Naive B cell (primary cell): Measurements from ENCODE around the gene PPP2R2C. TPM values are rescaled to one million over a fixed set of nuclear protein-coding genes. Genes with fewer than 3 reads are reported as not detected.
A peak's percentile ranks its signal among the peaks of the same experiment; 100 is the strongest.

Experiments used
- ATAC-seq, 2 donors: fragments of 150-1000 bp; cut with Tn5 transposase; 2 replicates each; pipeline ENCODE4 v1.10.0; 2021; ENCODE audit warnings: low read depth in 2 of 2, mild to moderate bottlenecking in 2 of 2, moderate library complexity in 2 of 2
- DNase-seq: peaks from one replicate; pipeline ENCODE4 v3.0.0; 2022
- H3K27ac Mint-ChIP-seq, 6 donors: one replicate each; pipeline ENCODE4 v1.8.0; 2020 to 2022; ENCODE audit warnings: mild to moderate bottlenecking in 6 of 6, mixed read lengths in 6 of 6, moderate library complexity in 5 of 6, inconsistent platforms in 2 of 6
- H3K27me3 Mint-ChIP-seq, 3 donors: one replicate each; pipeline ENCODE4 v1.8.0; 2021 to 2022; ENCODE audit warnings: mixed read lengths in 3 of 3, mild to moderate bottlenecking in 1 of 3
- H3K36me3 Mint-ChIP-seq, 2 donors: one replicate each; pipeline ENCODE4 v1.8.0; 2020 to 2022; ENCODE audit warnings: mixed read lengths in 2 of 2, inconsistent platforms in 1 of 2, mild to moderate bottlenecking in 1 of 2
- H3K4me1 Mint-ChIP-seq, 3 donors: one replicate each; pipeline ENCODE4 v1.8.0; 2020 to 2022; ENCODE audit warnings: mixed read lengths in 3 of 3, inconsistent platforms in 1 of 3, mild to moderate bottlenecking in 1 of 3, moderate library complexity in 1 of 3
- H3K4me3 Mint-ChIP-seq, 8 donors: one replicate each; pipeline ENCODE4 v1.8.0; 2020 to 2022; ENCODE audit warnings: mild to moderate bottlenecking in 8 of 8, mixed read lengths in 8 of 8, moderate library complexity in 8 of 8, inconsistent platforms in 2 of 8
- H3K9me3 Mint-ChIP-seq, 7 donors: one replicate each; pipeline ENCODE4 v1.8.0; 2020 to 2022; ENCODE audit warnings: mixed read lengths in 7 of 7, mild to moderate bottlenecking in 5 of 7, inconsistent platforms in 2 of 7, moderate library complexity in 1 of 7
- polyA plus RNA-seq, 6 donors: library from polyadenylated mRNA; unstranded; fragments of 300-500 nt; fragmentation: Illumina TruSeq; gene quantifications; one replicate each; pipeline ENCODE4 v1.2.3, GENCODE V29; 2021; ENCODE audit warnings: low read depth in 6 of 6

Gene PPP2R2C
- polyA plus RNA-seq, 6 donors from 2014 or later = not detected

DNA sequence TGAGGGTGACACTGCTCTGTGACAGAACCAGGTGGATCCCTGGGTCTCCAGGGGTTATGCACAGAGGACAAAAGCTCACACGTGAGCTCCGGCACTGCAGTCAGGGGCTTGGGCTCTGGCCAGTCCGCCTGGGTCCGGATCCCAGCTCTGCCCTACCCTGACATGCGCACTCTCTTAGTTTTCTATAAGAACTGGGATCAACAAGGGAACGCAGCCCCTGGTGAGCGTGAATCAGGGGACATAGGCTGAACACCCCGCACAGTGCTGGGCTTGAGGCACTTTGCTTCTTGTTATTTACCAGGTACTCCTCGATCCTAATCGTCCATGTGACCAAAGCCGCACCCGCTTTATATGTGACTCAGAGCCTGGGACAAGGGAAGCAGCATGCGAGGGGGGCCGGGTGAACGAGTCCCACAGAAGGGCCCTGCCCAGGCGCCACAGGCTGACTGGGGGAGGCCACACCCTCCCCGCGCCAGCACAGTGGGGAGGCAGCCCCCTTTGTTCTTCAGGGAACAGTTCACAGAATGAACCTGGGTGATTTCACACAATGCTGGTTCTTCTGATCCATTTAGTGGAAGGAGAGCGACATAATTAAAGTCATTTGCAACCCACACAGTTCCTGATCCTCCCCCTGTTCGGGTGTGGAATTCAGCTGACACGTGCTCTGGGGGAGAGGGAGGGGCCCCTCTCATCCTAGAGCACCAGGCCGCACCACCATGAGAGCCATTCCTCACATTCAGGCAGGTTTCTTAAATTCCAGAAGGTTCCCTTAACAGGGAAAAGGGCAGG, 147.2 kb downstream of the PPP2R2C start:
- ATAC-seq (no peak), DNase-seq (no peak)
- H3K9me3 Mint-ChIP-seq = peaks cover 0 to 12% (median 1%) of the 10 kb centered on the region in 7 donors
- H3K36me3 Mint-ChIP-seq = no peaks in the 10 kb centered on the region
- no peak overlapping the region for H3K27ac Mint-ChIP-seq
- H3K4me1 Mint-ChIP-seq = peaks cover 0 to 6% (median 3%) of the 10 kb centered on the region in 3 donors
- peaks cover 42 to 78% (median 47%) of the 10 kb centered on the region in 3 donors for H3K27me3 Mint-ChIP-seq
- no peak overlapping the region for H3K4me3 Mint-ChIP-seq

DNA sequence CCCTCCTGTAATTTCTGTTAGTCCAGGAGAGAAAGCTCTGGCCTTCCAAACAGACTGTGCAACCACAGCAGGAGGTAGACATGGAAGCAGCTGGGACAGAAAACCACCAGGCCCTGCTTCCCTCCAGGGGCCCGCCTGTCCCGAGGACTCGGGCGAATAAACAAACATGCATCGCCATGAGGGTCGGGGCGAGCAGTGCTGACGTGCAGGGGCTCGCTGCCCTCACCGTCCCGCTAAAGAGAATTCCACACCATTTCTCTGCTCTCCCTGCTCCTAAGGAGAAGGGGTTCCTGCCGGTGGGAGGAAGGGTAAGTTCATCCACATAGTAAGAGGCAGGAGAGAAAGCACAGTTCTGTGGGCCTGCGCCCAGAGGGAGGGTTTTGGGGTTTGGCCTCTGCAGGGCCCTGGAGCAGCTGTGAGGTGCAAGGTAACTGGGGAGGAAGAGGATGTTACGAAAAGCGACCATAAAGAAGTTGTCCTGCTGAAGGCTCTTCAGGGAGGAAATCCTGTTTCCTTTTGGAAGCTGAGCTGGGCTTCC, 147.9 kb downstream of the PPP2R2C start:
- Mint-ChIP-seq H3K36me3 (no peaks in the 10 kb centered on the region), H3K9me3 (peaks cover 0 to 13% (median 4%) of the 10 kb centered on the region in 7 donors), H3K4me3 (no peak overlapping the region), H3K27ac (peak overlapping the region in 1 of 6 donors; percentile 24), H3K27me3 (peaks cover 41 to 85% (median 47%) of the 10 kb centered on the region in 3 donors), H3K4me1 (peaks cover 0 to 6% (median 3%) of the 10 kb centered on the region in 3 donors)
- DNase-seq (no peak), ATAC-seq (no peak)

DNA sequence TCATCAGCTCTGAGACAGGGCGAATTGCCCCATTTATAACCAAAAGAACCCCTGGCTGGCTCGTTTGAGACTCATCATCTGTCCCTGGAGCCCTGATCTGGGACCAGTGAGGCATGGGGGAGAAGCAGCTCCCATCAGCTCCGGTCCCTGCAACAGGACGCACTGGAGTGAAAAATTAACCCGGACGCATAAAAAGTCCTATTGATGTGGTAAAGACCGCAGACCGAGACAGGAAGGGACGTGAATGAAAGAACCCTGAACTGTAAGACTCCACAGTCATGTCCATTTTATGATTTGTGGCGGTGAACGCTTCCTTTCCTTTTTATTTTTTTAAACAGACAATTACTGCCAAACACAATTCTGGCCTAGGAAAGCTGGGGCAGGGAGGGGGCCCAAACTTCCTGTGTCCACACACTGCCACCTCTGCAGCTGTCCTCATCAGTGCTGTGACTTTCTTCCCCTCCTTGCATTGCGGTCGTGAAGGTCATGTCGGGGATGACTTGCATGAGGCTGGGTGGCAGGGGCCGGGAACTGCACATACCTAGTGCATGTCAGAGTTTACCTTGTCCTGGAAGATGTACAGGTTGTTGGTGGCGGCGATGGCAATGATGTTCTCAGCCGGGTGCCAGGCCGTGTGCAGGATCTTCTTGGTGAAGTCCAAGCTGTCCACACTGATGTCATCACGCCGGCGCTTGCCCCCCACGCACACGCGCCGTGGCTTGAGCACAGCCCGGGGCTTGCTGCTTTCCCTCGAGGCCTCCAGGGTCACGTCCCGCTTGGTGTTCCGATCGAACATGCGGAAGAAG, 149.4 kb downstream of the PPP2R2C start:
- Mint-ChIP-seq H3K27me3 (peaks cover 49 to 91% (median 53%) of the 10 kb centered on the region in 3 donors), H3K27ac (no peak overlapping the region), H3K36me3 (no peaks in the 10 kb centered on the region), H3K9me3 (peaks cover 0 to 13% (median 4%) of the 10 kb centered on the region in 7 donors), H3K4me1 (peaks cover 0 to 6% (median 3%) of the 10 kb centered on the region in 3 donors), H3K4me3 (peak overlapping the region in 1 of 8 donors; percentile 15)
- DNase-seq (no peak), ATAC-seq (no peak)

DNA sequence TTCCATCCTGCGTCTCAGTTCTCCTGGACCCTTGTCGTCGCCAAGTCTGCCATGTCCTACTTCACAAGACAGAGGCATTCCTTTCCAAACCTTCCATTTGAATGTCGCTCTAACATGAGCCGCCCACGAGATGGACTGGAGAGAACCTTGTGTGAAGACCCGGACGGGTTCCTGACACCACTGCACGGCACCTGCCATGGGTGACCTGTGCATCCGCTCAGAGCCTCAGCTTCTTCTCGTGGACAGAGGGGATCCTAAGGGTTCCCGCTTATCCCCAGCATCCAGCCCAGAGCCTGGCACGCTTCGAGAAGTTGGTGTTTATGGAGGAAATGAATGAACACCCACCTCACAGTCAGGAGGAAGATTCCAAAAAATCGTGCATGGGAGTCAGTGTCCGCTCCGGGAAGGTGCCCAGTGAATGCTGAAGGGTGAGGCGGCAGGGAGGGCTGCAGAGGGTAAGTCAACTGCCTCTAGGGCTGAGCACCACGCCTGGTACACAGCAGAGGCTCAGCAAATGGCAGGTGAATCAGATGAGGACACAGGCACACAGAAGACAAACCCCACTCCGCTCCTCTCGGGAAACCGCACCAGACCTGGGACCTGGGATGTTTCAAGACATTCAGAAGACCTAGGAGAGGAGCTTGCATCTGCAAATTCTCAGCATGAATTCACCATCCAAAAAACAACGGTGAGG, 150.2 kb downstream of the PPP2R2C start:
- H3K27me3 Mint-ChIP-seq = peaks cover 51 to 93% (median 55%) of the 10 kb centered on the region in 3 donors
- H3K27ac Mint-ChIP-seq = no peak overlapping the region

DNA sequence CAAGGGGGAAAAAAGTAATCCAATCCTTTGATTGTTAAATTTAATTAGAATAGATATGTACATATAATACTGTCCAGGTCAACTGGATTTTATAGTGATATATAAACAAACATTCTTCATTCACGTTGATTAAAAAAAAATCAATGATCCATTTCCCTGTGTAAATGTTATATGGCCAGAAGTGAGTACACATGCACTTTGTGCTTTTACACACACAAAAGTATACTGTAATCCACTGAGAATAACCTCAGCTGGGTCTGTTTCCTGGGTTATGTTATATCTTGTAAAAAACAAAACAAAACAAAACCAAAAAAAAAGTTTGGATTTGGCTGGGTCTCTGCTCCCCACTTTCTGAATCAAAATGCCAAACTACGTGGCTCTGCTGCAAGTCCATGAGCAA, 151.1 kb downstream of the PPP2R2C start:
- H3K9me3 Mint-ChIP-seq = peaks cover 0 to 13% (median 4%) of the 10 kb centered on the region in 7 donors
- no peaks in the 10 kb centered on the region for H3K36me3 Mint-ChIP-seq
- H3K27me3 Mint-ChIP-seq = peaks cover 51 to 93% (median 60%) of the 10 kb centered on the region in 3 donors
- H3K4me3 Mint-ChIP-seq = no peak overlapping the region
- no peak overlapping the region for H3K27ac Mint-ChIP-seq
- DNase-seq = no peak
- ATAC-seq = no peak
- H3K4me1 Mint-ChIP-seq = peaks cover 0 to 6% (median 3%) of the 10 kb centered on the region in 3 donors

More for the DNA sequence above, 150.2 kb downstream of the PPP2R2C start:
- ATAC-seq = no peak
- Mint-ChIP-seq H3K4me3 (no peak overlapping the region), H3K9me3 (peaks cover 0 to 13% (median 4%) of the 10 kb centered on the region in 7 donors), H3K36me3 (no peaks in the 10 kb centered on the region), H3K4me1 (peaks cover 0 to 6% (median 3%) of the 10 kb centered on the region in 3 donors)
- no peak for DNase-seq

DNA sequence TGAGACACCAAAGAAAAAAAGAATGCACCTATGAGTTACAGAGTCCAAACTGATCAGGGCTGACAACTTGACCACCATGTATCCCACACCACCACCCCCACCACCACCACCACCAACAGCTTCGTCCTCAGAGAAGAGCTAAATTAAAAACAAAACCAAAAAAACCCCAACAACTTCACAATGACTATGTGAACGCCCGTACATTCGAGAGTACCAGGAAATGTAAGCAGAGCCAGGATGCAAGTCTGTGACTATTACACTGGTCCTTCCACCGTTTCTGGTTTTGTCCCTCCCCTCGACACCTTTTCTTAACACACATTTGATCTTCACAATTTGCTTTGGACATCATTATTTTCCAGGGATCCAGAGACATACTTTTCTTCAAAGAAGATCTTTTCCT, 151.8 kb downstream of the PPP2R2C start:
- Mint-ChIP-seq H3K27me3 (peaks cover 47 to 89% (median 57%) of the 10 kb centered on the region in 3 donors), H3K9me3 (peaks cover 0 to 9% (median 4%) of the 10 kb centered on the region in 7 donors), H3K4me1 (peaks cover 0 to 6% (median 3%) of the 10 kb centered on the region in 3 donors), H3K27ac (no peak overlapping the region), H3K36me3 (no peaks in the 10 kb centered on the region), H3K4me3 (no peak overlapping the region)
- no peak for ATAC-seq
- DNase-seq = no peak

DNA sequence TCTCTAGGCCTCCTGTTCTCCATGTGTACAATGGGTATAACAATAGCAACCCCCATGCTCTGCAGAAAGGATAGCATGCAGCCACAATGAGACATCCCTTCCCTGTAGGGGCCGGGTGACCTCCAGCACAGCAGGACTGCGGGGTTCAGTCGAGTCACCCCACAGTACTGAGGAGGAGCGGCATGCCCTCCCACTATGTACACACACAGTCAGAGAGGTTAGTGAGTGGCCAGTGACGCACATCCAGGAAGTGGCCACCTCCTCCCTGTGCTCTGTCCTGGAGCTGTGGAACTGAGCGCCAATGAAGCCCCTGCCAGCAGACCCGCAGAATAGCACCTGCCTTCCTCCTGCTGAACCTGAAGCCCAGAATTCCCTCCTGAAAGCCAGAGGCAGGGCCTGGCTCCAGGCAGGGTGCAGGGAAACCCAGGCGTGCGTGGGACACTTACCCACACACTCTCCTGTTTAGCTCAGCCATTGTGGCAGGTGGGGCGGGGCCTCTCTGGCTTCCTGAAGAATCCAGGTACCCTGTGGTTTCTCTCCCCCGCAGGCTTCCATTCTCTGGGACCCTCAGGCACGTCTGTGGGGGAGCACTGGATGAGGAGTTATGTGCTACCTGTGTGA, 152.8 kb downstream of the PPP2R2C start:
- DNase-seq = no peak
- Mint-ChIP-seq H3K4me1 (peaks cover 0 to 5% (median 2%) of the 10 kb centered on the region in 3 donors), H3K4me3 (no peak overlapping the region), H3K9me3 (peaks cover 0 to 9% (median 4%) of the 10 kb centered on the region in 7 donors), H3K27me3 (peaks cover 50 to 81% (median 51%) of the 10 kb centered on the region in 3 donors), H3K36me3 (no peaks in the 10 kb centered on the region), H3K27ac (no peak overlapping the region)
- ATAC-seq = no peak

DNA sequence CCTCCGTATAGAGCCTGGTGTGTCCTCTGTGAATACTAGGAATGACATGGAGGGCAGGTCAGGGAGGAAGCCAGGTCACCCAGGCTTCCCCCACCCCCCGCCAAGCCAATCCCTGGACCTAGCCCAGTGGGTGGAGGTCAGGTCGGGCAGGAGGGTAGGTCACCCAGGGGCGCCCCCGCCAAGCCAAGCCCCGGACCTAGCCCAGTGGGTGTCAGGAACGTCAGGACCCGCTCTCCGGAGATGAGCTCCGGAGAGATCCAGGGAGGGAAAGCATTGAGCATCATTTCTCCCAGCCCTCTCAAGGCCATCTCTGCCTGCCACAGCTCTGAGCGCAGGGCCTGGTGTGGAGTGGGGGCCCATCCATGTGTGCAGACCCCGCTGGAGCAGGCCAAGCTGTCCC, 154.2 kb downstream of the PPP2R2C start:
- H3K27ac Mint-ChIP-seq = no peak overlapping the region
- ATAC-seq (no peak), DNase-seq (no peak)
- no peaks in the 10 kb centered on the region for H3K4me1 Mint-ChIP-seq
- no peak overlapping the region for H3K4me3 Mint-ChIP-seq
- H3K9me3 Mint-ChIP-seq = peaks cover 0 to 9% (median 4%) of the 10 kb centered on the region in 7 donors
- H3K27me3 Mint-ChIP-seq = peaks cover 51 to 68% (median 57%) of the 10 kb centered on the region in 3 donors
- H3K36me3 Mint-ChIP-seq = no peaks in the 10 kb centered on the region

DNA sequence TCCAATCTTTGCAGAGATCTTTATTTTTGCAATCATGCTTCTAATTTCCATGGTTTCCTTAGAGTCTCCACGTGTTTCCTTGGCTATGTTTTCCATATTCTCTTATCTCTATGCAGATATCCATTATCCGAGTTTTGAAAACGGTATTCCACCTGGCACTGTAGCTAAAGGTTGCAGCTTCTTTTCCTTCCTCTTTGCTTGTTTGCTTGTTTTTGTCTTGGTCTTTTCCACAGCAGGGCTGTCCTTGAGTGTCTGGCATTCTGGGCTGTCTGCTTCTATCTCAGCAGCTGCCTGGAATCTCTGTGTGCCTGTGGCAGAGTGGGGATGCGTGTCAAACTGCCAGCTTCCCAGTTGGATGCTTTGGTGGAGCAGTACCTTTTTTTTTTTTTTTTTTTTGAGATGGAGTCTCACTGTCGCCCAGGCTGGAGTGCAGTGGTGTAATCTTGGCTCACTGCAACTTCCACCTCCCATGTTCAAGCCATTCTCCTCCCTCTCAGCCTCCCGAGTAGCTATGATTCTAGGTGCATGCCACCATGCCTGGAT, 155.9 kb downstream of the PPP2R2C start:
- DNase-seq (no peak), ATAC-seq (no peak)
- H3K4me3 Mint-ChIP-seq = no peak overlapping the region
- H3K27me3 Mint-ChIP-seq = peaks cover 54 to 67% (median 60%) of the 10 kb centered on the region in 3 donors
- H3K9me3 Mint-ChIP-seq = peaks cover 0 to 8% (median 4%) of the 10 kb centered on the region in 7 donors
- H3K36me3 Mint-ChIP-seq = no peaks in the 10 kb centered on the region
- H3K27ac Mint-ChIP-seq = no peak overlapping the region
- no peaks in the 10 kb centered on the region for H3K4me1 Mint-ChIP-seq

DNA sequence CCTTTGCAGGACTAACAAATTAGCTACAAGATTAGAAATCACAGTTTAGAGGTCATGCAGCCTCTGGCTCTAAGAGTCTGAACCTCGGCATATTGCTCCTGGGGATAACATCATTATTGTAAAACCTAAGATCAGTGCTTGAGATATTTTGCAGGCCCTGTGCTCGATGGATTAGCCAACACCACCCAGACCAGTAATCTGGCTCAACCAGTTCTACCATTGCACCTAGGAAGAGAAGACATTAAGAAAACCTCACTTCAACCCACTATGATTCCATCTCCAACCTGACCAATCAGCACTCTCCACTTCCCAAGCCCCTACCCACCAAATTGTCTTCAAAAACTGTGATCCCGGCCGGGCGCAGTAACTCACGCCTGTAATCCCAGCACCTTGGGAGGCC, 159.2 kb downstream of the PPP2R2C start:
- no peak for ATAC-seq
- peaks cover 0 to 7% (median 4%) of the 10 kb centered on the region in 7 donors for H3K9me3 Mint-ChIP-seq
- H3K4me1 Mint-ChIP-seq = peaks cover 4 to 11% (median 7%) of the 10 kb centered on the region in 3 donors
- no peak overlapping the region for H3K27ac Mint-ChIP-seq
- H3K4me3 Mint-ChIP-seq = peak overlapping the region in 1 of 8 donors; percentile 18
- no peaks in the 10 kb centered on the region for H3K36me3 Mint-ChIP-seq
- H3K27me3 Mint-ChIP-seq = peaks cover 58 to 73% (median 58%) of the 10 kb centered on the region in 3 donors
- no peak for DNase-seq

DNA sequence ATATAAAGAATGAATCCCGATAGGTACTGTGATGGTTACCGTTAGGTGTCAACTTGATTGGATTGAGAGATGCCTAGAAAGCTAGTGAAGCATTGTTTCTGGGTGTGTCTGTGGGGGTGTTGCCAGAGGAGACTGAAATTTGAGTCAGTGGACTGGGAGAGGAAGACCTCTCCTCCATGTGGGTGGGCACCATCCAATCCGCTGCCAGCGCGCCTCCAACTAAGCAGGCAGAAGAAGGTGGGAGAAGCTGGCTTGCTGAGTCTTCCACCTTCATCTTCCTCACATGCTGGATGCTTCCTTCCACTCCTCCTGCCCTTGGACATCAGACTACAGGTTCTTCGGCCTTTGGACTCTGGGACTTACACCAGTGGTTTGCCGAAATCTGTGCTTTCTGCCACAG, 162.6 kb downstream of the PPP2R2C start:
- Mint-ChIP-seq H3K27ac (peak overlapping the region in 1 of 6 donors; percentile 26), H3K9me3 (peaks cover 0 to 10% (median 4%) of the 10 kb centered on the region in 7 donors), H3K4me3 (peak overlapping the region in 6 of 8 donors; percentile 22 to 82 (median 64)), H3K27me3 (peaks cover 52 to 76% (median 67%) of the 10 kb centered on the region in 3 donors), H3K4me1 (peaks cover 4 to 11% (median 7%) of the 10 kb centered on the region in 3 donors), H3K36me3 (no peaks in the 10 kb centered on the region)
- no peak for ATAC-seq
- DNase-seq = no peak
